Smooth muscle cell (in vitro differentiated cells): ENCODE results near the gene POU3F2. TPM values are rescaled to one million over a fixed set of nuclear protein-coding genes. Genes with fewer than 3 reads are reported as not detected.

Experiments used
- DNase-seq: peaks from one replicate; lab custom pipeline; 2025; ENCODE audit not compliant: unreplicated experiment; lab: John Stamatoyannopoulos, UW
- H2AFZ ChIP-seq: fragments of 200-600 bp; sonication (generic); 2 replicates; pipeline ENCODE4 v1.6.0; 2016; ENCODE audit warnings: antibody characterized with exemption, low read depth, mild to moderate bottlenecking
- H3F3A ChIP-seq: fragments of 200-600 bp; sonication (generic); 2 replicates; pipeline ENCODE4 v1.6.0; 2017; ENCODE audit warnings: antibody characterized with exemption, low read depth
- H3K27ac ChIP-seq: fragments of 200-600 bp; sonication (generic); 2 replicates; pipeline ENCODE4 v1.5.1; 2016; ENCODE audit warnings: low read depth, mild to moderate bottlenecking
- H3K27me3 ChIP-seq: fragments of 200-600 bp; sonication (generic); 2 replicates; pipeline ENCODE4 v1.6.1; 2016; ENCODE audit warnings: low read depth, mild to moderate bottlenecking
- H3K36me3 ChIP-seq: fragments of 200-600 bp; sonication (generic); 2 replicates; pipeline ENCODE4 v1.5.1; 2016; ENCODE audit warnings: low read depth
- H3K4me1 ChIP-seq: fragments of 200-600 bp; sonication (generic); 2 replicates; pipeline ENCODE4 v1.5.1; 2016; ENCODE audit warnings: low read depth
- H3K4me2 ChIP-seq: fragments of 200-600 bp; sonication (generic); 2 replicates; pipeline ENCODE4 v1.6.0; 2016; ENCODE audit warnings: mild to moderate bottlenecking
- H3K4me3 ChIP-seq: fragments of 200-600 bp; sonication (generic); 2 replicates; pipeline ENCODE4 v1.5.1; 2016; ENCODE audit warnings: mild to moderate bottlenecking
- H3K79me2 ChIP-seq: fragments of 200-600 bp; sonication (generic); 2 replicates; pipeline ENCODE4 v1.6.0; 2016; ENCODE audit warnings: low read depth, mild to moderate bottlenecking
- H3K9ac ChIP-seq: fragments of 200-600 bp; sonication (generic); 2 replicates; pipeline ENCODE4 v1.6.0; 2016; ENCODE audit warnings: low read depth
- H3K9me3 ChIP-seq: fragments of 200-600 bp; sonication (generic); replicated peaks from 2 replicates; pipeline ENCODE4 v1.5.1; 2016; ENCODE audit warnings: low read depth
- H4K20me1 ChIP-seq: fragments of 200-600 bp; sonication (generic); 2 replicates; pipeline ENCODE4 v1.6.0; 2016; ENCODE audit warnings: low read depth
- WGBS: methylation state at CpG from one replicate; pipeline ENCODE4 v1.1.7; 2016; ENCODE audit warnings: low lambda C conversion rate; 5-methylcytosine and 5-hydroxymethylcytosine counted together
- polyA plus RNA-seq: library from polyadenylated mRNA; unstranded; fragments of >200 nt; fragmentation: Nextera tagmentation; extraction: Ambion mirVana; gene quantifications from 2 replicates; pipeline ENCODE4 v1.2.1, GENCODE V29; 2016
- total RNA-seq: library from RNA; depleted of rRNA; stranded (reverse); fragments of >200 nt; gene quantifications from 2 replicates; pipeline ENCODE4 v1.2.3, GENCODE V29; 2014
- TF ChIP-seq, protein P1 (sequence below): fragments of 200-600 bp; sonication (generic); IDR thresholded peaks from 2 replicates; pipeline ENCODE4 v1.5.1; 2017; ENCODE audit warnings: borderline replicate concordance, mild to moderate bottlenecking, antibody characterized with exemption; ENCODE audit not compliant: insufficient read depth, poor library complexity, severe bottlenecking

POU3F2 gene
- total and polyA plus RNA-seq, 2 experiments from 2014 or later = not detected

DNA sequence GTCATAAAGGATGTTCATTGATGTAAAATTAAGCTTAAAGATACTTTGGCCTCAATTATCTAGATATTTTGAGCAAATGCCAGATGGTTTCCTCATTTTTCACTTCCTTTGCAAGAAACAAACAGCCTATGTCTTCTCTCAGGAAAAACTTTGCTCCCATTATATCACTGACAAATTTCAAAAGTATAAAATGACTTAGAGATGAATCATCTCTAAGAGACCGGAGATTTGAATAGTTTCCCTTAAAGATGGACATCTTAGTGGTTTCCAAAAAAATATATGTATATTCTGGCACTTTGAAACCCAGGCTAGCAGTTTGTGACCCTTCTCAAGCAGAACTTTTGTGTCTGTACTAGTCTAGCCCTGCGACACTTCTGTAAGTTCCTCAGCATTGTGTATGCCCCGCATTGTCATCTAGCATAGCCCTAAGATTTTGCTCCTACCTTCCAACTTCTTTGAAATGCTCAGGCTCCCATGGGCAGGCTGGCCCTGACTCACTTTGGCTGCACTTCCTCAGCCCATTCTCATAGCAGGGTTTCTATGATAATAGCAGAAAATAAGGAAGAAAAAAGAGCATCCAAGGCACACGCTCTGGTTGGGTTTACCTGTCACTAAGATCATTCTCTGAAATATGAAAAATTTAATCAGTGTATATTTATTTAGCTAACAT lies 25.7 kb upstream of the POU3F2 start:
- Histone ChIP-seq H3K36me3 (no peaks in the 10 kb centered on the region), H3K27me3 (peaks cover 18% of the 10 kb centered on the region), H4K20me1 (no peaks in the 10 kb centered on the region), H2AFZ (no peak overlapping the region), H3F3A (no peaks in the 10 kb centered on the region), H3K4me3 (no peak overlapping the region), H3K79me2 (no peaks in the 10 kb centered on the region), H3K4me1 (no peaks in the 10 kb centered on the region), H3K27ac (no peak overlapping the region), H3K9ac (no peak overlapping the region), H3K4me2 (no peak overlapping the region), H3K9me3 (no peaks in the 10 kb centered on the region)
- TF ChIP-seq, protein P1, sequence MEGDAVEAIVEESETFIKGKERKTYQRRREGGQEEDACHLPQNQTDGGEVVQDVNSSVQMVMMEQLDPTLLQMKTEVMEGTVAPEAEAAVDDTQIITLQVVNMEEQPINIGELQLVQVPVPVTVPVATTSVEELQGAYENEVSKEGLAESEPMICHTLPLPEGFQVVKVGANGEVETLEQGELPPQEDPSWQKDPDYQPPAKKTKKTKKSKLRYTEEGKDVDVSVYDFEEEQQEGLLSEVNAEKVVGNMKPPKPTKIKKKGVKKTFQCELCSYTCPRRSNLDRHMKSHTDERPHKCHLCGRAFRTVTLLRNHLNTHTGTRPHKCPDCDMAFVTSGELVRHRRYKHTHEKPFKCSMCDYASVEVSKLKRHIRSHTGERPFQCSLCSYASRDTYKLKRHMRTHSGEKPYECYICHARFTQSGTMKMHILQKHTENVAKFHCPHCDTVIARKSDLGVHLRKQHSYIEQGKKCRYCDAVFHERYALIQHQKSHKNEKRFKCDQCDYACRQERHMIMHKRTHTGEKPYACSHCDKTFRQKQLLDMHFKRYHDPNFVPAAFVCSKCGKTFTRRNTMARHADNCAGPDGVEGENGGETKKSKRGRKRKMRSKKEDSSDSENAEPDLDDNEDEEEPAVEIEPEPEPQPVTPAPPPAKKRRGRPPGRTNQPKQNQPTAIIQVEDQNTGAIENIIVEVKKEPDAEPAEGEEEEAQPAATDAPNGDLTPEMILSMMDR = no peak
- 77% methylated on average over 4 of the region's 4 CpGs for WGBS
- DNase-seq = no peak

DNA sequence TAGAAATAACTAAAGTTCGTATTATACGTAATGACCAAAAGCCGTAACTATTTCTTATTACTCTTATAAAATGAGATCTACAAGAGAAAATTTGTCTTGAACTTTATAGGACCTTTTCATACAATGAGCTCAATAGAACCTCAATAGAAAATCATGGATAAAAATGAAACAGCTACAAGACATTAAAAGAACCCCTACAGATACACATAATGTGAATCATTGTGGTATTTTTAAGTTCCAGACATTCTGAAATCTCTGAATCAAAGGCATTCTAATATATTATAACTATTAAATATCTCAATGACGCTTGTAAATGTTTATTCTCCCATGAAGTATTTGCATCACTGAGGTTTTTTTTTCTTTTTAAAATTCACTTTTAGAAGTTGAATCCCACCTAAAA lies 22.2 kb upstream of the POU3F2 start:
- Histone ChIP-seq H3K36me3 (no peaks in the 10 kb centered on the region), H3F3A (no peaks in the 10 kb centered on the region), H3K27ac (no peak overlapping the region), H4K20me1 (no peaks in the 10 kb centered on the region), H3K4me1 (no peaks in the 10 kb centered on the region), H2AFZ (no peak overlapping the region), H3K27me3 (peaks cover 18% of the 10 kb centered on the region), H3K4me3 (no peak overlapping the region), H3K9ac (no peak overlapping the region), H3K79me2 (no peaks in the 10 kb centered on the region), H3K4me2 (no peak overlapping the region), H3K9me3 (no peaks in the 10 kb centered on the region)
- no peak for DNase-seq
- 95% methylated on average over 4 of the region's 4 CpGs for WGBS
- TF ChIP-seq, protein P1 = no peak

DNA sequence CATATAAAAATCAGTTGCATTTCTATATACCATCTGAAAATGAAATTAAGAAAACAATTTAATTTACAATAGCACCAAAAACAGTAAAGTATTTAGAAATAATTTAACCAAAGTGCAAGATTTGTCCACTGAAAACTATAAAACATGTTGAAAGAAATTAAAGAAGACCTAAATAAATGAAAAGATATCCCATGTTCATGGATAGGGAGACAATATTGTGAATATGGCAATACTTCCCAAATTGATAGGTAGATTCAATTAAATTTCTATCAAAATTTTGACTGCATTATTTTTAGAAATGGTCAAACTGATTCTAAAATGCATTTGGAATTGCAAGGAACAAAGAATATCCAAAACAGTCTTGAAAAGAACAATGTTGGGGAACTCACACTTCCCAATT lies 17.6 kb upstream of the POU3F2 start:
- Histone ChIP-seq H3K9ac (no peak overlapping the region), H3K27me3 (peaks cover 23% of the 10 kb centered on the region), H3K36me3 (no peaks in the 10 kb centered on the region), H3K4me2 (no peak overlapping the region), H4K20me1 (no peaks in the 10 kb centered on the region), H3K4me1 (no peaks in the 10 kb centered on the region), H3K9me3 (no peaks in the 10 kb centered on the region), H3K27ac (no peak overlapping the region), H3K79me2 (no peaks in the 10 kb centered on the region), H2AFZ (no peak overlapping the region), H3F3A (no peaks in the 10 kb centered on the region), H3K4me3 (no peak overlapping the region)
- DNase-seq = no peak
- TF ChIP-seq, protein P1 = no peak

DNA sequence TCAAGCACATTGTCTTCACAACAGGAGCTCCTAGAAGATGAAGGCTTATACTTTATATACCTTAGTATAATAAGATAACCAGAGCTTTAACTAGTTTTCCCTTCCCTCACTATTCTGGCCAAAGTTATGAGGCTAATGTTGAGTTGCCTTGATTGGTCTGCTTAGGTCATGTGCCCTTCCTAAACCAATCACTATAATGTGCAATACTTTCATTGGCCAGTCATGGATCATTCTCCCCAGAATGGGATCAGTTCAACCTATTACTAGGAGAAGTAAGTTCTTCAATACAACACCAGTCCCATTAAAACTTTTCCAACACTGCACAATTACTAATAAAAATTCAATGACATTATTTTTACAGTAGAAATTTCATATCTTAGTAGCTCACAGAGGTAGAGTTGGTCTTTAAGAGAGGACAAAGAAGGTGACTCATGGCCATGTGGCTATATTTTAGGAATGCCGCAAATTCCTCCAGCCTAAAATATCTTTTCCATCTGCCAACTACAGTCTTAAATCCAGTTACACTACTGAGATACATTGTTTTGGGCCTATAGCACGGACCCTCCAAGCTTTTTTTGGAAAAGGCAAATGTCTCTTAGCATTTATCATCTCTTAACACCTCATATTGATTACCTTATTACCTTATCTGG lies 12.5 kb upstream of the POU3F2 start:
- H3K27ac ChIP-seq = no peak overlapping the region
- H3K9ac ChIP-seq = no peak overlapping the region
- no peak overlapping the region for H3K4me3 ChIP-seq
- TF ChIP-seq, protein P1 = no peak
- H3K4me1 ChIP-seq = peaks cover 18% of the 10 kb centered on the region
- H2AFZ ChIP-seq = no peak overlapping the region
- H3K9me3 ChIP-seq = no peaks in the 10 kb centered on the region
- H3K4me2 ChIP-seq = no peak overlapping the region
- peaks cover 63% of the 10 kb centered on the region for H3K27me3 ChIP-seq
- H3F3A ChIP-seq = no peaks in the 10 kb centered on the region
- no peaks in the 10 kb centered on the region for H4K20me1 ChIP-seq
- no peaks in the 10 kb centered on the region for H3K36me3 ChIP-seq
- H3K79me2 ChIP-seq = no peaks in the 10 kb centered on the region
- DNase-seq = no peak
- 87% methylated on average over 2 of the region's 2 CpGs for WGBS
